A673 (cell line): Measurements from ENCODE around the gene SLC4A4. TPM values are rescaled to one million over a fixed set of nuclear protein-coding genes. Genes with fewer than 3 reads are reported as not detected.

Experiments used
- BruUV-seq: library from RNA; stranded (reverse); fragments of 400-500 nt; replicated peaks from 2 replicates; lab custom pipeline; 2021; lab: Mats Ljungman, UMichigan
- CTCF ChIA-PET: fragments of 300-600 bp; sonication (Branson Sonifier 250); formaldehyde crosslinking; loops from one replicate; lab custom pipeline; 2022; ENCODE audit warnings: antibody characterized with exemption; lab: Charles Lee
- POLR2A ChIA-PET: fragments of 300-600 bp; sonication (Branson Sonifier 250); formaldehyde crosslinking; loops from one replicate; lab custom pipeline; 2022; ENCODE audit warnings: antibody characterized with exemption; ENCODE audit not compliant: low non-redundant PET; lab: Charles Lee
- DNase-seq: peaks from one replicate; pipeline ENCODE4 v3.0.0-alpha.2; 2015; ENCODE audit warnings: low spot score
- H3K27ac ChIP-seq: fragments of 200-600 bp; sonication (generic); 2 replicates; pipeline ENCODE4 v1.5.1; 2016; ENCODE audit warnings: mixed run types, low read depth, mild to moderate bottlenecking, mixed read lengths, antibody characterized with exemption, low read length; ENCODE audit not compliant: poor library complexity, severe bottlenecking
- H3K27me3 ChIP-seq: fragments of 200-600 bp; sonication (generic); replicated peaks from 2 replicates; pipeline ENCODE4 v1.6.1; 2017; ENCODE audit warnings: mixed run types, low read depth, mild to moderate bottlenecking, mixed read lengths, antibody characterized with exemption, low read length; ENCODE audit not compliant: insufficient read depth, poor library complexity
- H3K36me3 ChIP-seq: fragments of 200-600 bp; sonication (generic); 2 replicates; pipeline ENCODE4 v1.6.1; 2016; ENCODE audit warnings: mixed run types, mild to moderate bottlenecking, mixed read lengths, antibody characterized with exemption, low read length; ENCODE audit not compliant: insufficient read depth, poor library complexity, severe bottlenecking
- H3K4me1 ChIP-seq: fragments of 200-600 bp; sonication (generic); 2 replicates; pipeline ENCODE4 v1.6.1; 2017; ENCODE audit warnings: mixed run types, mild to moderate bottlenecking, mixed read lengths, antibody characterized with exemption, low read length; ENCODE audit not compliant: insufficient read depth, poor library complexity, severe bottlenecking
- H3K4me3 ChIP-seq: fragments of 200-600 bp; sonication (generic); 2 replicates; pipeline ENCODE4 v1.5.1; 2016; ENCODE audit warnings: low read depth, mixed run types, mild to moderate bottlenecking, mixed read lengths, low read length; ENCODE audit not compliant: poor library complexity, severe bottlenecking
- H3K9me3 ChIP-seq: fragments of 200-600 bp; sonication (generic); 2 replicates; pipeline ENCODE4 v1.6.1; 2016; ENCODE audit warnings: mixed run types, low read depth, mild to moderate bottlenecking, mixed read lengths, antibody characterized with exemption, low read length; ENCODE audit not compliant: poor library complexity, severe bottlenecking
- CTCF ChIP-seq: fragments of 300-800, 200-600 bp; sonication (generic); conservative IDR thresholded peaks from 2 replicates; pipeline ENCODE4 v1.5.1; 2017; ENCODE audit warnings: low read depth, mild to moderate bottlenecking, antibody characterized with exemption, low read length, moderate library complexity, mixed read lengths
- EZH2 ChIP-seq: fragments of 200-600 bp; sonication (generic); IDR thresholded peaks from 2 replicates; pipeline ENCODE4 v1.6.1; 2017; ENCODE audit warnings: borderline replicate concordance, low read depth, mild to moderate bottlenecking, mixed read lengths, antibody characterized with exemption, low read length; ENCODE audit not compliant: poor library complexity, severe bottlenecking
- intact Hi-C: fragments of 100-400 bp; cut with micrococcal nuclease; formaldehyde crosslinking; loops from one replicate; pipeline ENCODE4 v1.10.0; 2022; ENCODE audit not compliant: unreplicated experiment
- total RNA-seq: library from RNA; stranded (reverse); gene quantifications from 2 replicates; pipeline ENCODE4 v1.2.3, GENCODE V29; 2021

Gene SLC4A4
- total RNA-seq, 1 experiment from 2014 or later: 1.2 TPM

DNA sequence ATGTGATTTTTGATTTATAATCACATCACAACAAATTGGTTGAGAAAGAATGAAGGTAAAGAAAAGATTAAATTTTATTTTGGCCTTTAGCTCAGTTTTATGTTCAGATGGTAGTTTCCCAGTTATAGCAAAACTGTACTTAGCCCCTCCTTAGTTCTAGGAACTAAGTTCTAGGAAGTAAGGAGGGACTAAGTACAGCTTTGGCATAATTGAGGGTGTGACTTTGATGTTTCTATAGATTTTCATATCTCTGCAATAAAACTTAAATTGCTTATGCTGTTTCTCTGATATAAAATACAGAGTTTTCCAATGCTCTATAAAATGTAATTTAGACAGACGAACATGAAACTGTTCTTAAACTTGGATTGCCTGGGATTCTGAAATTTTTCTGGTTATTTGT, 46.6 kb upstream of the SLC4A4 start:
- intact Hi-C loops: no loop called here

DNA sequence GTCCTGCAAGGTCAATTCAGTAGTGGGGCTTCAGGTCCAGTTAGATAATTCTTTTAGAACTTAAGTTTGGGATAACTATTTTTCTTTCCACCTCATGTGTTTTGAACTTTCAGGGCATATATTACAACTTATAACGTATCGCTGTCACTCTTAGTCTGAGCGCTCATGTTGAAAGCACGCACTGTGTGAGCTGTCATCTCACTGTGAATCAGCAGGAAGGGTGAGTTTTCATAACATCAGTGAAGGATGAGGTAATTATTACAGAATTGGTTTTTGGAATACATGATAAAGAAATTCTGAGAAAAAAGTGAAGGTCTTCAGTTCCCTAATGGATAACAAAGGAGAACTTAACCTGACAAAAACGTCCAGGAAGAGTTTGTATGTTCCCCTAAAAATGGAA, 45.1 kb upstream of the SLC4A4 start:
- no peak overlapping the region for H3K27ac ChIP-seq
- no peaks in the 10 kb centered on the region for H3K9me3 ChIP-seq
- intact Hi-C loops: no loop called here
- ChIA-PET CTCF (no interaction called here), POLR2A (no interaction called here)
- H3K27me3 ChIP-seq: no peaks in the 10 kb centered on the region
- no peak for TF ChIP-seq CTCF
- TF ChIP-seq EZH2: no peak
- H3K4me1 ChIP-seq: no peaks in the 10 kb centered on the region
- no peaks in the 10 kb centered on the region for H3K36me3 ChIP-seq
- DNase-seq: no peak
- no peak overlapping the region for H3K4me3 ChIP-seq
- BruUV-seq: no TSS peak

More for the DNA sequence above, 46.6 kb upstream of the SLC4A4 start:
- H3K27me3 ChIP-seq: no peaks in the 10 kb centered on the region
- ChIA-PET POLR2A (no interaction called here), CTCF (no interaction called here)
- BruUV-seq: no TSS peak
- H3K9me3 ChIP-seq: no peaks in the 10 kb centered on the region
- TF ChIP-seq CTCF: no peak
- H3K27ac ChIP-seq: no peak overlapping the region
- H3K4me3 ChIP-seq: no peak overlapping the region
- no peaks in the 10 kb centered on the region for H3K36me3 ChIP-seq
- no peaks in the 10 kb centered on the region for H3K4me1 ChIP-seq
- no peak for DNase-seq

DNA sequence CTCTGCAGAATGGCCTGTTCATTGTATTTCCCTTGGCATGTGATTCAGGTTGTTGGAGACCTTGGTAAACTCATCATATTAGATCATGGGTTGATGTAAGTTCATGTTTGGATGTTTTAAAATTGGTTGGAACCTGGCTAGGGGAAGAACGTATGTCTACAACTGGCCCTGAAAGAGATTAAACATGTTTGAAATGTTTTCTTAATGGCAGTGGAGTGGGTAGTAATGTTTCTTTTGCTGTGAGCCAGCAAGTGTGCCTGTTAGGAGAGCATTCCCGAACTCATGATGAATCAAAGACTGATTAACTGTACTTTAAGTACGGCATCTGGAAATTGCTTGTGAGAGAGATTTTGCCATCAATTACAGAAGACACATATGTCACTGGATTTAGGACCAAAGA, 44.5 kb upstream of the SLC4A4 start:
- Histone ChIP-seq H3K36me3 (no peaks in the 10 kb centered on the region), H3K27me3 (no peaks in the 10 kb centered on the region), H3K4me3 (no peak overlapping the region), H3K27ac (no peak overlapping the region), H3K9me3 (no peaks in the 10 kb centered on the region), H3K4me1 (no peaks in the 10 kb centered on the region)
- intact Hi-C loops: no loop called here
- TF ChIP-seq EZH2 (no peak), CTCF (no peak)
- no peak for DNase-seq
- no TSS peak for BruUV-seq
- ChIA-PET POLR2A (no interaction called here), CTCF (no interaction called here)
